DND-41 (cell line): ENCODE measurements around the gene EFHD1.

ENCODE experiments used
- ATAC-seq: fragments of 200-7000 bp; cut with Tn5 transposase; 3 replicates; pipeline ENCODE4 v1.9.1; 2021; ENCODE audit warnings: low read depth; ENCODE audit not compliant: insufficient read depth
- DNase-seq: peaks from one replicate; pipeline ENCODE4 v3.0.0-alpha.2; 2020
- H2AFZ ChIP-seq: 2 replicates; pipeline ENCODE4 v1.6.0; 2012; ENCODE audit warnings: low read depth, low read length
- H3K27ac ChIP-seq: 2 replicates; pipeline ENCODE4 v1.5.1; 2012; ENCODE audit warnings: low read length, inconsistent platforms
- H3K27me3 ChIP-seq: fragments of 200-600 bp; sonication (generic); 2 replicates; pipeline ENCODE4 v1.6.0; 2012; ENCODE audit warnings: low read length, mild to moderate bottlenecking, inconsistent platforms; ENCODE audit not compliant: insufficient read depth, poor library complexity
- H3K36me3 ChIP-seq: 2 replicates; pipeline ENCODE4 v1.5.1; 2012; ENCODE audit warnings: low read length, inconsistent platforms; ENCODE audit not compliant: insufficient read depth
- H3K4me1 ChIP-seq: 2 replicates; pipeline ENCODE4 v1.5.1; 2012; ENCODE audit warnings: mild to moderate bottlenecking, low read length; ENCODE audit not compliant: insufficient read depth
- H3K4me2 ChIP-seq: 2 replicates; pipeline ENCODE4 v1.6.0; 2012; ENCODE audit warnings: mild to moderate bottlenecking, moderate library complexity, low read length, inconsistent platforms; ENCODE audit not compliant: insufficient read depth
- H3K4me3 ChIP-seq, 2 experiments: fragments of 200-600 bp in 1 of 2; shearing (Covaris generic) in 1 of 2; 2 replicates each; pipeline ENCODE4 v1.5.1; 2012 to 2016; ENCODE audit warnings: inconsistent platforms in 2 of 2, low read length in 2 of 2, mild to moderate bottlenecking in 2 of 2, low read depth in 1 of 2, moderate library complexity in 1 of 2
- H3K79me2 ChIP-seq: 2 replicates; pipeline ENCODE4 v1.6.0; 2012; ENCODE audit warnings: low read length, inconsistent platforms; ENCODE audit not compliant: insufficient read depth
- H3K9ac ChIP-seq: 2 replicates; pipeline ENCODE4 v1.6.0; 2012; ENCODE audit warnings: low read depth, mild to moderate bottlenecking, inconsistent platforms, low read length, moderate library complexity
- H3K9me3 ChIP-seq: 2 replicates; pipeline ENCODE4 v1.5.1; 2012; ENCODE audit warnings: low read length, moderate library complexity, mild to moderate bottlenecking, inconsistent platforms; ENCODE audit not compliant: insufficient read depth, severe bottlenecking
- H4K20me1 ChIP-seq: 2 replicates; pipeline ENCODE4 v1.6.0; 2012; ENCODE audit warnings: low read length; ENCODE audit not compliant: insufficient read depth
- EZH2 ChIP-seq: IDR thresholded peaks from 3 replicates; pipeline ENCODE4 v1.6.1; 2012; ENCODE audit warnings: borderline replicate concordance, low read depth, mild to moderate bottlenecking, moderate library complexity, low read length, inconsistent platforms; ENCODE audit not compliant: severe bottlenecking
- TF ChIP-seq, protein P1 (sequence below): IDR thresholded peaks from 2 replicates; pipeline ENCODE4 v1.5.1; 2012; ENCODE audit warnings: borderline replicate concordance, low read length, moderate library complexity, mild to moderate bottlenecking; ENCODE audit not compliant: poor library complexity, severe bottlenecking; ENCODE audit errors: extremely low read depth

EFHD1 gene

DNA sequence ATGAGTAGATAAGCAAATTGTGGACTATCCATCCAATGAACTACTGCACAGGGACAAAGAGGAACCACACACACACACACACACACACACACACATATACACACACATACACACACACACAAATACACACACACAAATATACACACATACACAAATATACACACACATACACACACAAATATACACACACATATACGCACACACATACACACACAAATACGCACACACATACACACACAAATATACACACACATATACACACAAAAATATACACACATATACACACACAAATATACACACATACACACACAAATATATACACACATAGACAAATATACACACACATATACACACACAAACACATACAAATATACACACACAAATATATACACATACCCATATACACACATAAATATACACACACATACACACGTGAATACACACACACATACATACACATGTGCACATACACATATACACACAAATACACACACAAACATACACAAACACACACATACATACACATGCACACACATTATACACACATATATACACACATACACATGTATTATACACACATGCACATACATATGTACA, 19.8 kb upstream of the EFHD1 start:
- no peaks in the 10 kb centered on the region for H3K36me3 ChIP-seq
- ATAC-seq (no peak), DNase-seq (no peak)
- no peak overlapping the region for H3K9ac ChIP-seq
- no peaks in the 10 kb centered on the region for H4K20me1 ChIP-seq
- H3K4me3 ChIP-seq, result no peak overlapping the region
- H3K79me2 ChIP-seq, result no peaks in the 10 kb centered on the region
- no peak overlapping the region for H3K27ac ChIP-seq
- TF ChIP-seq EZH2, result no peak
- TF ChIP-seq, protein P1, sequence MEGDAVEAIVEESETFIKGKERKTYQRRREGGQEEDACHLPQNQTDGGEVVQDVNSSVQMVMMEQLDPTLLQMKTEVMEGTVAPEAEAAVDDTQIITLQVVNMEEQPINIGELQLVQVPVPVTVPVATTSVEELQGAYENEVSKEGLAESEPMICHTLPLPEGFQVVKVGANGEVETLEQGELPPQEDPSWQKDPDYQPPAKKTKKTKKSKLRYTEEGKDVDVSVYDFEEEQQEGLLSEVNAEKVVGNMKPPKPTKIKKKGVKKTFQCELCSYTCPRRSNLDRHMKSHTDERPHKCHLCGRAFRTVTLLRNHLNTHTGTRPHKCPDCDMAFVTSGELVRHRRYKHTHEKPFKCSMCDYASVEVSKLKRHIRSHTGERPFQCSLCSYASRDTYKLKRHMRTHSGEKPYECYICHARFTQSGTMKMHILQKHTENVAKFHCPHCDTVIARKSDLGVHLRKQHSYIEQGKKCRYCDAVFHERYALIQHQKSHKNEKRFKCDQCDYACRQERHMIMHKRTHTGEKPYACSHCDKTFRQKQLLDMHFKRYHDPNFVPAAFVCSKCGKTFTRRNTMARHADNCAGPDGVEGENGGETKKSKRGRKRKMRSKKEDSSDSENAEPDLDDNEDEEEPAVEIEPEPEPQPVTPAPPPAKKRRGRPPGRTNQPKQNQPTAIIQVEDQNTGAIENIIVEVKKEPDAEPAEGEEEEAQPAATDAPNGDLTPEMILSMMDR, result no peak
- H3K27me3 ChIP-seq, result no peaks in the 10 kb centered on the region
- peaks cover 2% of the 10 kb centered on the region; the same call in 1 of the 2 replicates for H3K4me1 ChIP-seq
- H2AFZ ChIP-seq, result no peak overlapping the region
- H3K9me3 ChIP-seq, result no peaks in the 10 kb centered on the region
- H3K4me2 ChIP-seq, result no peak overlapping the region

DNA sequence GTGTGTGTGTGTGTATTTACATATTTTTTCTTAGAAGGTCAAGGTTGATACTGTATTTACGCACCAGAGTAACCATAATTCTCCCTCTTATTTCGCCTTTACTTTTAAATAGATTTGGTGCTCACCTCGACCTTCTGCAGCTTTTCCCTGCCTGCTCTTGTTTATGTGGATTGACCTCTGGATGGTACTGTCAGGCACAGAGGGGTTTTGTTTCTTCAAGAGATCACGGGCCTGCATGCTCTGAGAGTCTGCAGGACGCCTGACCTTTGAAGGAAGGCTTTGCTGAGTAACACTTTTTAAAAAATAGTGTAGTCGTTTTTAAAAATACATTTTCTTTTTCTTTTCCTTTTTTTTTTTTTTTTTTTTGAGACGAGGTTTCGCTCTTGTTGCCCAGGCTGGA, 18.1 kb upstream of the EFHD1 start:
- Histone ChIP-seq H2AFZ (no peak overlapping the region), H3K4me3 (no peak overlapping the region), H3K79me2 (no peaks in the 10 kb centered on the region), H3K4me1 (peaks cover 2% of the 10 kb centered on the region; the same call in 1 of the 2 replicates), H3K36me3 (no peaks in the 10 kb centered on the region), H3K9me3 (no peaks in the 10 kb centered on the region), H3K27ac (no peak overlapping the region), H3K4me2 (no peak overlapping the region), H4K20me1 (no peaks in the 10 kb centered on the region), H3K27me3 (no peaks in the 10 kb centered on the region), H3K9ac (no peak overlapping the region)
- ATAC-seq, result no peak
- no peak for TF ChIP-seq EZH2
- TF ChIP-seq, protein P1, result no peak
- DNase-seq, result no peak

DNA sequence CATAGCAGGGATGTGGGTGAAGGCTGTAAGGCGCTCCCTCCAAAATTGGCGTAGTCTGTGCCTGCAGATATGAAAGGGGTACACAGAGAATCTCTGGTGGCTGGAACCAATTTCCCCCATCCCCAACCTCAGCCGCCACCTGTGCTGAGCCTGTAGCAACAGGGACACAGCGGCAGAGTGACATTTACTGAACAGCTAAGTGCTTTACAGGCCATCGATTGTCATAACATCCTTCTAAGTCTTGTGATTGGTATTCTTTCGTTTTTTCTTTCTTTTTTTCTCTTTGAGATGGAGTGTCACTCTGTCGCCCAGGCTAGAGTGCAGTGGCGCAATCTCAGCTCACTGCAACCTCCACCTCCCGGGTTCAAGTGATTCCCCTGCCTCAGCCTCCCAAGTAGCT, 12.2 kb upstream of the EFHD1 start:
- Histone ChIP-seq H3K36me3 (no peaks in the 10 kb centered on the region), H2AFZ (no peak overlapping the region), H3K79me2 (no peaks in the 10 kb centered on the region), H3K4me2 (no peak overlapping the region), H3K27ac (no peak overlapping the region), H3K4me1 (no peaks in the 10 kb centered on the region), H3K9me3 (no peaks in the 10 kb centered on the region), H3K27me3 (peaks cover 3% of the 10 kb centered on the region), H3K9ac (no peak overlapping the region), H4K20me1 (no peaks in the 10 kb centered on the region), H3K4me3 (no peak overlapping the region)
- no peak for TF ChIP-seq EZH2
- TF ChIP-seq, protein P1, result no peak
- no peak for ATAC-seq
- no peak for DNase-seq
